ENCODE results near the gene HAGH.

Gene HAGH

DNA sequence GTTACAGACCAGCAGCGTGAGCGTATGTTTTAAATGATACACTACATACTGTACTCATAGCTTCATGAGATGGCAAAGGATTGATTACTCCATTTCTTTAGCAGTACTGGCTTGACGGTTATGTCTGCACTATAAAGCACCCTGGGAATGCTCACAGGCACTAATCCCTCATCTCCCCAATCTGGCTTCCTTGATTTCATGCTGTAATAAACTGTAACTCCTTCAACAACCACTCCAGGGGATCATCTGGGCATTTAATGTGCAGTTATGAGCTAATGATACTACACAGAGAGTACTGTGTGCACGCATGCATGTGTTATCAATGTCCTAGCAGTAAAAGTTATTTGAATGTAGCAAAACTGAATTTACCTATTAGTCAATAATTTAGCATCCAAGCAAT lies 25.2 kb upstream of the HAGH start:
- no peak for TF ChIP-seq CTCF (IDR thresholded peaks at IDR 0.05; ENCODE audit: low read depth, low read length, missing control alignments)
- H3K4me3 ChIP-seq (ENCODE audit: low read depth, low read length), result no peak overlapping the region
- DNase-seq (ENCODE audit: low read depth), result no peak

- TF ChIP-seq CTCF (IDR thresholded peaks at IDR 0.05; ENCODE audit: low read depth, low read length, missing control alignments), result no peak
- H3K4me3 ChIP-seq (ENCODE audit: low read depth, low read length), result no peak overlapping the region
- DNase-seq (ENCODE audit: low read depth), result no peak
These were observed 24.4 kb upstream of the HAGH start for GRCh38 chr16:1850981-1851380.

- TF ChIP-seq CTCF (IDR thresholded peaks at IDR 0.05; ENCODE audit: low read depth, low read length, missing control alignments), result no peak
- H3K4me3 ChIP-seq (ENCODE audit: low read depth, low read length), result no peak overlapping the region
These were observed 19.8 kb upstream of the HAGH start for GRCh38 chr16:1846416-1846815.

DNA sequence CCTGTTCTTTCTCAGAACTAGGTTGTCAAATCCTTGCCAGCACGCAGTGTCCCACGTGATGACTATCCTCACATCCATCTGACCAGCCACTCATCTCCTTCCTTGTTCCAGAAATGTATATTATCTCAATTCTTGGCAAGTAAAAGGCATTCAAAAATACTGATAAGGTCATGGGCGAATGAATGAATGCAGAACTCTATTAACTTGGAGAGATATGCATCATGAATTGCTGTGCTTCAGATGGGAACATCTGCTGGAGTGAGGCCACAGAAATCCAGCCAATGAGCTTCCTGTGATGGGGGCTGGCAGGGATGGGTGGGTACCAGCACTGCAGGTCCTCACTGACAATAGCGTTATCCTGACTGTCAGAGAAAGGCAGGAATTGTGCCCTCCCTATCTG lies 19.4 kb upstream of the HAGH start:
- DNase-seq (ENCODE audit: low read depth), result no peak
- TF ChIP-seq CTCF (IDR thresholded peaks at IDR 0.05; ENCODE audit: low read depth, low read length, missing control alignments), result no peak
- no peak overlapping the region for H3K4me3 ChIP-seq (ENCODE audit: low read depth, low read length)

More at GRCh38 chr16:1846416-1846815, 19.8 kb upstream of the HAGH start:
- DNase-seq (ENCODE audit: low read depth), result no peak

GRCh38 chr16:1839554-1839953 lies 12.9 kb upstream of the HAGH start:
- TF ChIP-seq CTCF (IDR thresholded peaks at IDR 0.05; ENCODE audit: low read depth, low read length, missing control alignments), result no peak
- H3K4me3 ChIP-seq (ENCODE audit: low read depth, low read length), result no peak overlapping the region
- no peak for DNase-seq (ENCODE audit: low read depth)

- no peak for DNase-seq (ENCODE audit: low read depth)
- TF ChIP-seq CTCF (IDR thresholded peaks at IDR 0.05; ENCODE audit: low read depth, low read length, missing control alignments), result no peak
- H3K4me3 ChIP-seq (ENCODE audit: low read depth, low read length), result no peak overlapping the region
These were observed 7.5 kb upstream of the HAGH start for GRCh38 chr16:1834096-1834495.

DNA sequence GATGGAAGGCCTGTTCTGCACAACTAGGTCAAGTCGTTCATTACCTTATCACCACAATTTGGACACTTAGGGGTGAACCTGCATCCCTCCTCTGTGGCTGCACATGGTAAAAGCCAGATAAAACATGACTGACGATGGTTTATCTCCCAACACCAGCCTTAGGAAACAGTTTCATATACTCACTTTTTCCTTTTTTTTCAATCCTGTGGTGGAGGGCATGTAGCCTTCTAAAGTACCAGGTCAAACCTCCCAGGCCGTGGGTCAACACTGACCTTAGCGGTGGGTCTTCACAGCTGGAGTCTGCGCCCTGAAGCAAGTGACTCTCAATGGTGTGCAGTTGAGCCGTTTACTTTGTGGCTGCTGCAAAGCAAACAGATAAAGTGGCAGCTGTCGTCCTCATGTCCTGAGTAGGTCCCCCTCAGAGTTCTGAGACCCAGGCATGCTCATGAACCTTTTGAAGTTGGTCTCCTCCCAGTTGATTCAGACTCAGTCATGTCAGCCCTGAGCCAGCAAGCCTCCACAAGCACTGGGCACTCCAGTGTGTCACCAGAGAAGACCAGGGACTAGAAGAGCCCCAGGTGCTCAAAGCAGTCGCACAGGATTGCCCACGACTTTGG lies 6.3 kb upstream of the HAGH start:
- H3K4me3 ChIP-seq (ENCODE audit: low read depth, low read length), result no peak overlapping the region
- no peak for DNase-seq (ENCODE audit: low read depth)
- TF ChIP-seq CTCF (IDR thresholded peaks at IDR 0.05; ENCODE audit: low read depth, low read length, missing control alignments), result no peak
